GM12875 (cell line): ENCODE measurements around the gene TRPV2.

Source experiments
- H3K4me3 ChIP-seq: one replicate; pipeline ENCODE4 v1.5.1; 2011; ENCODE audit warnings: low read depth, low read length, control low read depth
- CTCF ChIP-seq: IDR thresholded peaks from 2 replicates; pipeline ENCODE4 v1.5.1; 2011; ENCODE audit warnings: low read depth, mild to moderate bottlenecking, control low read depth, inconsistent platforms, low read length, moderate library complexity, borderline replicate concordance; ENCODE audit not compliant: insufficient read depth

TRPV2 gene

GRCh38 chr17:16456742-16457316, 41.5 kb downstream of the TRPV2 start:
- no peak overlapping the region for H3K4me3 ChIP-seq
- no peak for TF ChIP-seq CTCF

- no peak for TF ChIP-seq CTCF
- H3K4me3 ChIP-seq, result no peak overlapping the region
Measured at GRCh38 chr17:16459271-16459670, 43.9 kb downstream of the TRPV2 start.

- no peak overlapping the region for H3K4me3 ChIP-seq
- TF ChIP-seq CTCF, result no peak
Measured at GRCh38 chr17:16459855-16460550, 44.6 kb downstream of the TRPV2 start.

- TF ChIP-seq CTCF, result no peak
- no peak overlapping the region for H3K4me3 ChIP-seq
Measured at GRCh38 chr17:16460796-16461605, 45.6 kb downstream of the TRPV2 start.

- H3K4me3 ChIP-seq, result no peak overlapping the region
- TF ChIP-seq CTCF, result no peak
Measured at GRCh38 chr17:16461606-16461866, 46.2 kb downstream of the TRPV2 start.

GRCh38 chr17:16462070-16462864, 46.9 kb downstream of the TRPV2 start:
- TF ChIP-seq CTCF, result no peak
- no peak overlapping the region for H3K4me3 ChIP-seq
